ENCODE measurements around the gene PSMA2.
A peak's percentile ranks its signal among the peaks of the same experiment; 100 is the strongest.

Gene PSMA2

GRCh38 chr7:42939457-42940240 is 7.7 kb upstream of the PSMA2 start:
- DNase-seq: no peak

DNA sequence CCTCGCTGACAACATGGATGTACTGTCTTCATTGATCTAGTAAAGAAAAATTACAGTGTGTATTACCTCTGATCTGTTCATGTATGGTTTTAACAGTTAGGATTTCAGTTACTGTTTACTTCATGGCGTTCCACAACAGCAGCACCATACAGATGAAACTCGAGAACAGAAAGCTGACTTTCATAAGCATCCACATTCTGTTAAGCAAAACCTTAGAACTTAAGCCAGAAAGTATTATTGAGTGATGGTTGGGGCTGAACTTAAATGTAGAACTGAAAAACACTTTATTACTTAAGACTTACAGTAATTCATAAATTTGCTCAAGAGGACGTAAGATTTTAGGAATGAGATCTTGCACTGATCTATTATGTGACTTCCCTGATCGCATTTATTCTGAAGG is 3.9 kb upstream of the PSMA2 start:
- no peak for DNase-seq

GRCh38 chr7:42934291-42934690 is 2.3 kb upstream of the PSMA2 start:
- DNase-seq: no peak

DNA sequence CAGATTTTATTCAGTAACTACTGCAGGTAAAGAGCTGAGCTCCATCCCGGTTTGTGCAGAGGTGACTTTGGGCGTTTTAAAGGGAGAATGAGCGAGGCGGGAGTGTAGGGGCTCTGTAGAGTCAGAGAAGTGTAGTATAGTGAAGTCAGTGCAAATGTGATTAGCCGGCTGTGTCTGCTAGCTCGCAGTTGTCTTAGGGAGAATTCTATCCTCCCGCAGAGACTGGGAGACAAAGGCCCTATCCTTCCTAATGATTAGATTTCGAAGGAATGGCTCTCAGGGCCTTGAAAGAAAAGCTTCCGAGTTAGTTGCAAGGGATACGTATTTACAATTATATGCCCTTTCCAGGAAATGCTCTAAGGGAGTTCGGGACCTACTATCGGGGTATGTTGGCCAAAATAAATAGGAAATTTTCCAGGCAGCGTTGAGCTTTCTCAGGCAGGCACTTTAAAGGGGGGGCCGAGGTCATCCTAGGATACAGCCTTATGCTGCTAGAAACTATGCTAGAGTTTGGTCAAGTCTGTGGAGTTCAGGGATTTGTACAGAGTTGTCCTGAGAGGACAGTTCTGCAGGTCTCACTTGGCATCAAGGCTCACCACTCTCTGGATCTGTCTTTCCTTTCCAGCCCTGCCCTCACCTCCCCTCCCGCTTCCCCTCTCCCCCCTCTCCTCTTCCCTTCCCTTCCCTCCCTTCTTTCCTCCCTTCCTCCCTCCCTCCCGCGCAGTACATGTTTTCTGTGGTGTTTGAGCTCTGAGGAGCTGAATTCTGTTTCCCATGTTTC is 1.0 kb upstream of the PSMA2 start:
- no peak for DNase-seq

DNA sequence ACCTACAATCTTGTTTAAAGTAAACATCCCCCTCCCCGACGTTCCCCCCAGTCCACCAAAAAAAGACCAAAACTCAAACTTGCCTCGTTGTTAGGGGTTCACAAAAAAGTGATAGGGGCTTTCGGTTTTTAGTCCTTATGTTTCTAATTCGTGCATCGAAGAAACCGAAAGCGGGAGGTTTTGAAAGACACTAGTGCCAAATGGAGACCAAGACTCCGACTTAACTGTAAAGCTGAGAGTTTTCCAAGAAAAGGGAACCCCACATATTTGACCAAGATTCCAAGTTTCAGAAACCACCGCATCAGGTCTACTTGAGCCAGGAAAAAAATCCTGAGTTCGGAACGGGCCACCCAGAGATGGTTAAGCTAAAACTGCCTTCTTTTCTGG is 534 bp downstream of the PSMA2 start:
- peak; percentile 10 for DNase-seq

GRCh38 chr7:42930889-42931288 is 1.1 kb downstream of the PSMA2 start:
- DNase-seq: no peak

- DNase-seq: no peak
Measured at GRCh38 chr7:42929449-42929848, 2.5 kb downstream of the PSMA2 start.

GRCh38 chr7:42928754-42929153 is 3.2 kb downstream of the PSMA2 start:
- no peak for DNase-seq

DNA sequence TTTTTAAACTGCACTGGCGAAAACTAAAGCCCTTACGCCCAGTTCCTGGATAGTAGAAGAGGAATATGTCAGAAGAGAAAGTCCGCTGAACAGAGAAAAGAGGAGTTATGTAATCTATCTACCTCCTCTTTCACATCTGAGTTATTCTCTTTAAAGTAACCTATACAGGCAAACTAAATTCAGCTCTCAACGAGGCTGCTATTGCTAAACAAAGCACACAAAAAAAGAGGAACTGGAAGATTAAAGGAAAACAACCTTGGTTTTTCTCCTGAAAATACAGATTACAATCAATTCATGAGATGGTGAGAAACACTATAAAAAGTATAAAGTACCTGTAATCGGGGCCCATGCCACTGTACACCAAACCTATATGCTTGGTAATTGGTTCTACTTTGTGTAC is 5.8 kb downstream of the PSMA2 start:
- DNase-seq: no peak

DNA sequence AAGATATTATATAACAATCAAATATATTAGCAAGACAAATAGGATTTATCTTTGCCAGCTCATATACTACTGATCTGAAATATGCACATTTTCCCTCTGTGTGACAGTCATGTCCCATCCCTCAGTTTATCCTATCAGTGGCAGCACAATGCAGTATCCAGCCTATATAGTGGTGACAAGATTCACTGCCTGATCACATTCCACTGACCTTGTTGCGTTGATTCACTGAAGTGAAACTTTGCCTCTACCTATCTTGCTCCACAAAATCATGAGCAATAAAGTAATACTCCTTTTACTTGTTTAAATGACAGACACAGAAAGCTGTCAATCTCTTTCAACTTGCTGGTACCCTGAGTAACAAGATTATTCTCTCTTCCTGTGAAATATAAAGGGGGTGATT is 6.3 kb downstream of the PSMA2 start:
- DNase-seq: no peak

GRCh38 chr7:42924223-42924838 is 7.6 kb downstream of the PSMA2 start:
- DNase-seq: no peak

DNA sequence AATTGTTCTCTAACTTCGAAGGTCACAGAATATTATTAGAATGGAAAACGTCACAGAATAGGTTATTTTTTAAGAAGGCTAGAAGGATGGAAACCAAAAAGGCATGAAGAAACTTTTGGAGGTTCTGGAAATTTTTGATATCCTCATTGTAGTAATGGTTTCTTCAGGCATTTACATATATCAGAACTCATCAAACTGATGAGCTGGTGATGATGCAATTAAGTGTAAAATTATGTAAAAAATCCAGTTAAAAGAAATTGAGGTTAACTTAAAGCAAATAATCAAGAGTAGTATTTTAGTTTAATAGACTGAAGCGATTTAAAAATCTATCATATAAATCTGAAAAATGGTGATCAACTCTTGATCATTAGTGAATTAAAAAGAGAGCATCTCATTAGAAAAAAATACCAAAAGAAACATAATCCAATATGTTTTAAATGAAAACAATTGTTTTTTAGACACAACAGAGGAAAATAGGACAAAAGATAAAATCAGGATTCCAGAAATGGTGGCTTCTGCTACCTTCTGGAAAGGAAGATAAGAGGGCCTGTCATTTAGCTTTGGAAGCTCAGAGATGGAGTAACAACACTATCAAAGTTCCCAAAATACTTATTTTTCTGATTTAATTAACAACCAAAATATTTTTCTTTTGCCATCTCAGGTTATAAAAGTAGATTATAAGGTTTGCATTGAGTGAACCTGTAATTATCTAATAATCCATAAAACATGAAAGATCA is 9.8 kb downstream of the PSMA2 start:
- DNase-seq: no peak

GRCh38 chr7:42915356-42915755 is 16.6 kb downstream of the PSMA2 start:
- DNase-seq: no peak

GRCh38 chr7:42914421-42915045 is 17.4 kb downstream of the PSMA2 start:
- DNase-seq: no peak

DNA sequence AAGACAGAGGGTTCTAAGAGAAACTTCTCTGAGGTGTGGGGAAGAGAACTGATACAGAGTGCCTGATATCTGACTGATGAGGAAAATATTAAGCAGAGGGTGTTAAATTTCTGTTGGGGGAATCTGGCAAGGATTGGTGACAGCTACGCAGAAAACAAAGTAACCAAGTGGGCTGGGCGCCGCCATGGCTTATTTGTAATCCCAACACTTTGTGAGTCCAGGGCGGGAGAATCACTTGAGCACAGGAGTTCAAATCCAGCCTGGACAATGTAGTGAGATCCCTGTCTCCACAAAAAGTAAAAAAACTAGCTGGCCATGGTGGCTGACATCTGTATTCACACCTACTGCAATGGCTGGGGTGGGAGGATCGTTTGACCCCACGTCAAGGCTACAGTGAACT is 18.0 kb downstream of the PSMA2 start:
- no peak for DNase-seq

- DNase-seq: no peak
Measured at GRCh38 chr7:42913591-42913990, 18.4 kb downstream of the PSMA2 start.

GRCh38 chr7:42911454-42912447 is 20.2 kb downstream of the PSMA2 start, which contains the start of gene C7orf25:
Gene C7orf25 (minus strand): TSS chr7:42912070. CDS start chr7:42910900, 1,170 bp downstream.
- peak; percentile 90 for DNase-seq

- DNase-seq: no peak
Measured at GRCh38 chr7:42910306-42910705, 21.7 kb downstream of the PSMA2 start.

GRCh38 chr7:42907316-42907715 is 24.7 kb downstream of the PSMA2 start:
- no peak for DNase-seq

DNA sequence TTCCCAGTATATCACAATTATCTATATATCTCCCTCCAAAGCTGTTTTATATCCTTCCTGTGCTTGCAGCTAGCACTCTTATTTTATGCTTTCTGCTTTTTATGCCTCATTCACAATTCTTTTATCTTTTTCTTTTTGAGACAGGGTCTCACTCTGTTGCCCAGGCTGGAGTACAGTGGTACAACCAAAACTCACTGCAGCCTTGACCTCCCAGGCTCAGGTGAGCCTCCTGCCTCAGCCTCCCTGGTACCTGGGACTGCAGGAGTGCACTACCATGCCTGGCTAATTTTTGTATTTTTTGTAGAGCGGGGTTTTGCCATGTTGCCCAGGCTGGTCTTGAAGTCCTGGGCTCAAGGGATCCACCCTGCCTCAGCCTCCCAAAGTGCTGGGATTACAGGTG is 25.8 kb downstream of the PSMA2 start:
- no peak for DNase-seq

GRCh38 chr7:42902331-42902730 is 29.6 kb downstream of the PSMA2 start:
- no peak for DNase-seq

All from activated T-cell treated with anti-CD3 and anti-CD28 coated beads for 4 hours (primary cell).